ENCODE results near the gene ADORA1. TPM values are rescaled to one million over a fixed set of nuclear protein-coding genes. Genes with fewer than 3 reads are reported as not detected.

The ADORA1 gene
- total and polyA plus RNA-seq, 2 of the 13 experiments (the other 11 are each of a cell fraction or from before 2014, with no cell fraction given) = 0.11 TPM; not detected in 1

GRCh38 chr1:203211812-203212211 is 84.3 kb downstream of the ADORA1 start:
- TF ChIP-seq SRSF4 (IDR thresholded peaks at IDR 0.05; ENCODE audit: low read depth, low read length, poor library complexity, severe bottlenecking) (no peak), NFYC (CRISPR knock-in tag; IDR thresholded peaks at IDR 0.05) (no peak), NR2F1 (CRISPR knock-in tag; IDR thresholded peaks at IDR 0.05) (no peak)
- ChIA-PET POLR2A (no interaction called here), CTCF (ENCODE audit: low intra/inter-chr PET ratio, low total read pairs) (no interaction called here)
- Histone ChIP-seq H3K4me1 (ENCODE audit: insufficient read depth, low read length) (peaks cover 16% of the 10 kb centered on the region), H3K36me3 (replicated peaks in 1 of 2; ENCODE audit: control insufficient read depth in 1 of 2, insufficient read depth in 2 of 2, low read length in 2 of 2) (no peaks in the 10 kb centered on the region), H3K4me2 (ENCODE audit: low read depth, low read length) (no peak overlapping the region), H3K27me3 (ENCODE audit: control insufficient read depth in 1 of 2, insufficient read depth in 2 of 2, low read length in 2 of 2) (peaks cover 0 to 11% of the 10 kb centered on the region in 2 experiments; a peak in 2 of 5 replicates), H3K9me3 (ENCODE audit: low read length) (no peaks in the 10 kb centered on the region), H4K20me1 (ENCODE audit: insufficient read depth, low read length) (no peaks in the 10 kb centered on the region; the same call in 1 of the 2 replicates), H3K79me2 (ENCODE audit: insufficient read depth, low read length) (no peaks in the 10 kb centered on the region), H2AFZ (ENCODE audit: low read length) (no peak overlapping the region), H3K4me3 (replicated peaks in 1 of 3; ENCODE audit: insufficient read depth in 1 of 3, low read depth in 2 of 3, low read length in 3 of 3) (no peak overlapping the region), H3K9ac (ENCODE audit: insufficient read depth, low read depth, low read length) (no peak overlapping the region), H3K27ac (ENCODE audit: extremely low read length, insufficient read depth, low read length) (no peak overlapping the region)
- FAIRE-seq (no peak), DNase-seq (ENCODE audit: low spot score) (no peak), ATAC-seq (no peak)
- BruUV-seq (replicated peaks) = no TSS peak
- in situ Hi-C loops (cut with HindIII; ENCODE audit: extremely low pct_ligation_motif_present, low pct_unique_long_range_greater_than_20kb) (no loop called here), intact Hi-C loops (cut with micrococcal nuclease; ENCODE audit: unreplicated experiment) (no loop called here)
- whole genome bisulfite sequencing (ENCODE audit: low lambda C conversion rate) = 51% methylated on average over 2 of the region's 3 CpGs

- Histone ChIP-seq H2AFZ (ENCODE audit: low read length) (no peak overlapping the region), H3K27ac (ENCODE audit: extremely low read length, insufficient read depth, low read length) (no peak overlapping the region), H3K9me3 (ENCODE audit: low read length) (no peaks in the 10 kb centered on the region), H4K20me1 (ENCODE audit: insufficient read depth, low read length) (no peaks in the 10 kb centered on the region; the same call in 1 of the 2 replicates), H3K4me2 (ENCODE audit: low read depth, low read length) (no peak overlapping the region), H3K27me3 (ENCODE audit: control insufficient read depth in 1 of 2, insufficient read depth in 2 of 2, low read length in 2 of 2) (peaks cover 0 to 22% of the 10 kb centered on the region in 2 experiments; a peak in 2 of 5 replicates), H3K36me3 (replicated peaks in 1 of 2; ENCODE audit: control insufficient read depth in 1 of 2, insufficient read depth in 2 of 2, low read length in 2 of 2) (no peaks in the 10 kb centered on the region), H3K4me1 (ENCODE audit: insufficient read depth, low read length) (peaks cover 16% of the 10 kb centered on the region), H3K4me3 (replicated peaks in 1 of 3; ENCODE audit: insufficient read depth in 1 of 3, low read depth in 2 of 3, low read length in 3 of 3) (no peak overlapping the region), H3K9ac (ENCODE audit: insufficient read depth, low read depth, low read length) (no peak overlapping the region), H3K79me2 (ENCODE audit: insufficient read depth, low read length) (no peaks in the 10 kb centered on the region)
- CTCF ChIA-PET (ENCODE audit: low intra/inter-chr PET ratio, low total read pairs) = no interaction called here
- no peak for DNase-seq (ENCODE audit: low spot score)
- FAIRE-seq = no peak
- WGBS (ENCODE audit: low lambda C conversion rate) = 60% methylated on average over 6 of the region's 6 CpGs
- ATAC-seq = no peak
- no TSS peak for BruUV-seq (replicated peaks)
- POLR2A ChIA-PET = no interaction called here
- in situ Hi-C loops (cut with HindIII; ENCODE audit: extremely low pct_ligation_motif_present, low pct_unique_long_range_greater_than_20kb) (no loop called here), intact Hi-C loops (cut with micrococcal nuclease; ENCODE audit: unreplicated experiment) (no loop called here)
- TF ChIP-seq ZNF281 (CRISPR knock-in tag; IDR thresholded peaks at IDR 0.05; ENCODE audit: borderline replicate concordance) (no peak), ZNF263 (CRISPR knock-in tag; IDR thresholded peaks at IDR 0.05) (no peak), FUBP1 (CRISPR knock-in tag; IDR thresholded peaks at IDR 0.05; ENCODE audit: borderline replicate concordance) (no peak), ZNF776 (CRISPR knock-in tag; IDR thresholded peaks at IDR 0.05) (no peak), ZNF546 (CRISPR knock-in tag; conservative IDR thresholded peaks at IDR 0.05) (no peak), HMG20B (CRISPR knock-in tag; conservative IDR thresholded peaks at IDR 0.05) (no peak), CBX2 (IDR thresholded peaks at IDR 0.05; ENCODE audit: low read depth, low read length) (no peak), CBX2 (CRISPR knock-in tag; IDR thresholded peaks at IDR 0.05; ENCODE audit: low read depth) (no peak), MXI1 (IDR thresholded peaks at IDR 0.05; ENCODE audit: borderline replicate concordance, low read depth, low read length) (no peak), ZMYM3 (CRISPR knock-in tag; IDR thresholded peaks at IDR 0.05) (no peak), PHF5A (CRISPR knock-in tag; IDR thresholded peaks at IDR 0.05; ENCODE audit: low read depth, unreplicated experiment) (no peak), TBX2 (CRISPR knock-in tag; IDR thresholded peaks at IDR 0.05; ENCODE audit: borderline replicate concordance) (no peak)
Observed at GRCh38 chr1:203213126-203213525, 85.6 kb downstream of the ADORA1 start.

Measured in HepG2 (cell line).